GM21737 (cell line): ENCODE measurements around the gene GALNT5.
"Not testable (repeated sequence)": the region's sequence is repeated elsewhere in the genome, so short reads cannot be mapped to it uniquely, and the experiment has no call there.

ENCODE experiments used
- ATAC-seq: cut with Tn5 transposase; IDR thresholded peaks from one replicate; pipeline ENCODE4 v1.9.1; 2021; ENCODE audit warnings: mild to moderate bottlenecking, moderate library complexity; ENCODE audit not compliant: unreplicated experiment

GALNT5 gene

GRCh38 chr2:157326698-157327097, 69.2 kb downstream of the GALNT5 start:
- no peak for ATAC-seq

DNA sequence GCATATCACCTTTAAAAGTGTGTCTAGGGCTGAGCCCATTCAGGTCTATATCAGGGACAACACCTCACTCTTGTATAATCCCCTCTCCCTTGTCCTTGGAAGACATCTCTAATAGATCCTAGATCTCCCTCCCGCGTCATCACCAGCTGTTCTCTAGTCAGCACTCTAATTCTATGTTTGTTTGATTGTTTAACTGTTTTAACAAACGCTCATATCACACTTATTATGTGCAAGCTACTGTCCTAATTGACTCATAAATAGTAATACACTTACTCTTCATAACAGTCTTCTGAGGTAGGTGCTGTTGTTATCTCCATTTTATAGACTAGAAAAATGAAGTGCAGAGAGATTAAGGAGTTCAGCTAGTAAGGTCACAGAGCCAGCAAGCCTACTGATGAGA, 69.7 kb downstream of the GALNT5 start:
- ATAC-seq = peak; percentile 21

DNA sequence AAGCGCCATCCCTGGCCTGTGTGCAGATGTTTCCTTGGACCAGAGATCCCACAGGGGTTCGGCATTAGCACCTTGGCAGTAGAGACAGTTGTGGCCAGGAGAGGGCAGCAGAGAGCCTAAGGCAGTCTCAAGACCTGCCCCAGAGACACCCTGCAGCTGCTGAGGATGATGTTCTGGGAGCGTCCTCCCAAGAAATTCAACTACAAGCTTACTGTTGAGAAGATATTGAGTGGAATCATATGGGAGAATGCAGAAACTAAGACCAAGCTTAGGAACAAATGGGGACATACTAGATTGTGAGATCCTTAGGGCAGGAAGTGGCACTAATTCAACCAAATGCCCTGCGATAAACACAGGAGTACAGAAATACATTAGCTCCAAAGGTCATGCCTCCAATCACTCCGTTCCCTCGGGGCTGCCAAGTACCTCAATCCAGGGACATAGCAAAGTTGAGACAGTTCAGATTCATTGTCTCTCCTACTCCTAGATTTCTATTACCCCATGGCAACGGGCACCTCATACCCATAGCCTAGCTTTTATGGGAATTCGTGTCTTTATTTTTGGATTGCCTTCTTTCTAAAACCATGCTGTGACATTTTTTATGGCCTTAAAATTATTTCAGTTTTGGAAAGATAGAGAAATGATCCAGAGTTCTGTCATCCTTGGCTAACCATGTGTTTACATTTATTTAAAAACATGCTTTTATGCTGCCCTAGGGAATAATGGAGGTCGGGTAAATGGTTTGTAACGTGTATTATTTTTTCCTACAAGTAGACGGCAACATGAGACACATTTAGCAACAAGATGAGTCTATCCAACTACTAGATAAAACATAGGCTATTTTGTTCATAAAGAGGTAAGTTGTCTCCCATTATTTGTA, 70.4 kb downstream of the GALNT5 start:
- ATAC-seq = peak; percentile 97

DNA sequence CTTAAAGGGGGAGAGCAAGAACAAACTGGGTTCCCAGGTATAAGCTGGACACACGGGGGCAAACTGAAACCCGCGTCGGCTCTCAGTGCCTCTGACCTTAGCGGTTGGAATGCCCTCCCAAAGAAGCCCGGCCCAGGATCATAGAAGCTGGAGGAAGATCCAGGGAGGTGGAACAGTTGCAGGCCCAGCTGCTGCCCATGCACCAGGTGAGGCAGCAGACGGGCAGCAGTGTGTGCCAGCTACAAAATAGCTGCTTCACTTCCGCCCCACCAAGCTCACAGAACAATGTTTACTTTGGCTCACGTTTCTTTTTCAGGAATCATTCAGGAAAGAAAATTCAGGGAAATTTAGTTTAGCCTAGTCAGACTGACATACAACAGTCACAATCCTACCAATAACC, 72.0 kb downstream of the GALNT5 start:
- ATAC-seq = no peak

DNA sequence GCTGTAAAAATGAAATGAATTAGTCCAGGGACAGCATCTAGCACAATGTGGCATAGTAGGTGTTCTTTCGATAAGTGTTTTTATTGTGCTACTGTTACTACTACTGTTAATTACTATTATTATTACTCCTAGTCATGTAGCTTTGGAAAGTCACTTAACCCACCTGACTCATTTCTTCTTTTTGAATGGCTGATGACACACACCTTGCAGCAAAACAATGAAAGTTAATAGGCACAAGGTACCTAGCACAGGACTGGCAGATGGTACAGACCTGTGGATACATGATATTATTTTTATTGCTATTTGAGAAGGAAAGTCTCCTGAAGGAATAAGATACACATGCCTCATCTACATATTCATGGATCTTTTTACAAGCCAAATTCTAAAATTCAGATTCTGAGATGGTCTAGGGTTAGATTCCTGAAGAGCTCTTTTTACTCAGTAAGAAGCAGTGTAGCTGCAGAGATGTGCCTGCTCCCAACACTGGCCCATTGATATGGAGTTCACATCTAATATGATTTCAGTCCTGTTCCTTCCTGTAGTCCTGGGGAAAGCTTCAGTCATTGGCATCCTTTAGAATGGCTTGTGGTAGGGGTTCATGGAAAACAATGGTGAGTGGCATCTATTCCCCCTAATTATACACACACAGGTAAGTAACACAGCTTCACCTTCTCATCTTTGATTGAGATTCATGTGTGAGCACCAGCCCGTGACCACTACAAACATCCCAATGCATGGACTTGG, 76.0 kb downstream of the GALNT5 start:
- no peak for ATAC-seq

DNA sequence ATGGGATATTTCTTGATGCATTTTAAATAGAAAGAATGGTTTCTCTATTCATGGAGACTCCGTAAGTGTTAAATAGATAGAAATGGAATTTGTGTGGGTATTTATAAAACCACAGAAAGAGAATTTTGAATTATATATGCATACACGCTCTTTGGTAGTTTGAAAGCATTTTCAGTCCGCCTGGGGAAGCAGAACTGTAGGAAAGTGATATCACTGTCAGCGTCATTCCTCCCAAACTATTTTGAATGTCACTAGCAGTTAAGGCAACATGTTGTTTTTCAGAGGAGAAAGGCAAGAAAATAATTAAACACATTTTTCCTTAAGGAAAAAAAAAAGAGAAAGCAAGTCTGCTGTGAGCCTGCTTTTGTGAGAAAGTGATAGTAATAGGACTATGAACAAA, 76.8 kb downstream of the GALNT5 start:
- no peak for ATAC-seq

- no peak for ATAC-seq
These were observed 77.3 kb downstream of the GALNT5 start for GRCh38 chr2:157334797-157335196.

- ATAC-seq = no peak
These were observed 78.9 kb downstream of the GALNT5 start for GRCh38 chr2:157336137-157337010.

DNA sequence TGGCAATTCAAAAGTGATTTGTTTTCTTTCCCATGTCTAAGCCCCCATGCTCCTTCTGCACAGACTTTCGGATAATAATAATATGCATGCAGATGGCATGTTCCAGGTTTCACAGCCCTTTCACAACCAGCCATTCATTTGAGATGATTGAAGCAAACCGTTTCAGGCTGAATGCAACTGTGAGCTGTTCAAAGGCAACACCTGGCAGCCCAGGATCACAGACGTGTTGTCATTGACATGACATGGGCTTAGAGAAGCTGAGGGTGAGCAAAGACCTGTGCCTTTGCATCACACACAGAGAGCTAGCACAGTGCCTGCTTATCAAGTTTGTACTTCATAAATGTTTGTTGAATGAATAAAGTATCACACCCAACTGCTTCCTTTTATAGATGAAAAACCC, 80.5 kb downstream of the GALNT5 start:
- no peak for ATAC-seq

GRCh38 chr2:157339965-157340655, 82.6 kb downstream of the GALNT5 start:
- ATAC-seq = no peak

- ATAC-seq = not testable (repeated sequence)
These were observed 83.9 kb downstream of the GALNT5 start for GRCh38 chr2:157341381-157341780.

GRCh38 chr2:157345647-157346389, 88.3 kb downstream of the GALNT5 start:
- no peak for ATAC-seq

- no peak for ATAC-seq
These were observed 90.9 kb downstream of the GALNT5 start for GRCh38 chr2:157348291-157348921.

GRCh38 chr2:157349949-157350515, 92.5 kb downstream of the GALNT5 start:
- no peak for ATAC-seq

DNA sequence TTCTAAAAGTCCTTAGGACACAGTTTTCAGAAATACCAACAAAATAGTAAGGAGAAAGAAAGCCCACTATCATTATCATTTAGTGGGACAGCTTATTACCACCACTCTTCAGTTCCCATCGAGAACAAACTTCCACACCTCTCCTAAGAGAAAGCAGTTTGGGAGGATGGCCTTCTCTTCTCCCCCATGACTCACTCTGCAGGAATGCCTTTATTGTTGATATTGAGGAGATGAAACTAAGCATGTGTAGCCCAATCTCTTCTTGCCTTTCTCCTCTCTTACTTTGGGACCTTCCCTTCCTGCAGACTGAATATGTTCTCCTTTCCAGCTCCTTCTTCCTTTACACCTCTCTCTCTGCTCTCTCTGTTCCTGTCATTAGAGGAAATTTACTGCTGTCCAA, 98.1 kb downstream of the GALNT5 start:
- no peak for ATAC-seq

GRCh38 chr2:157359628-157360027, 102.1 kb downstream of the GALNT5 start:
- no peak for ATAC-seq

- ATAC-seq = no peak
These were observed 104.0 kb downstream of the GALNT5 start for GRCh38 chr2:157361526-157361925.

DNA sequence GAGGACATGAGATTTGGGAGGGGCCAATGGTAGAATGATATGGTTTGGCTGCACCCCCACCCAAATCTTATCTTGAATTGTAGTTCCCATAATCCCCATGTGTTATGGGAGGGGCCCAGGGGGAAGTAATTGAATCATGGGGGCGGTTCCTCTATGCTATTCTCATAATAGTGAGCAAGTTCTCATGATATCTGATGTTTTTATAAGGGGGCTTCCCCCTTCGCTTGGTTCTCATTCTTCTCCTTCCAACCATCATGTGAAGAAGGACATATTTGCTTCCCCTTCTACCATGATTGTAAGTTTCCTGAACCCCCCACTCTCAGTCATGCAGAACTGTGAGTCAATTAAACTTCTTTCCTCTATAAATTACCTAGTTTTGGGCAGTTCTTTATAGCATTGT, 105.1 kb downstream of the GALNT5 start:
- no peak for ATAC-seq

DNA sequence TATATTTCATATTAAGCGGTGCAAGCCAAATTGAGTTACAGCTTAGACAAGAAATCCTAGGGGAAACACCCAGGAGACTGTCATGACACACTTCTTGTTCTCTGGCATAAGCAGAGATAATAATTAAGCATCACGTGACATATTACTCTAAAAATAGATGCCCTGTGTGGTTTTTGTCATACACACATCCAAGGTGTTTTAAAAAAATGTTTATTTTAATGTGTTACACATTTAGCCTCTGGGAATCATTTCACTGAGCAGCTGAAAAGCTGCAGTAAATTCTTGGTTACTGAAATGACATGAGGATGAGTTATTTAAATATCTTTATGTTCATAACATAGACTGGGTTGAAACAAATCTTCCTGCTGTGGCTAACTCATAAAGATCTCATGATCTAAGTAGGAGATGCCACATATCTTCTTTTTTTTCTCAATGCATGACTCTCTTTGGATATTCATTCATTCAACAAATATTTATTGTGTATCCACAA, 106.2 kb downstream of the GALNT5 start:
- ATAC-seq = peak; percentile 60
